HEK293 (cell line): ENCODE measurements around the gene RCN2.
"Not testable (repeated sequence)": the region's sequence is repeated elsewhere in the genome, so short reads cannot be mapped to it uniquely, and the experiment has no call there.

Experiments
- CTCF ChIA-PET: fragments of 350-600 bp; formaldehyde crosslinking; extraction: SDS; loops from one replicate; lab custom pipeline; 2021; ENCODE audit warnings: antibody characterized with exemption; lab: Yijun Ruan, JAX
- POLR2A ChIA-PET: fragments of 300-600 bp; formaldehyde crosslinking; extraction: SDS; loops from one replicate; lab custom pipeline; 2020; ENCODE audit warnings: antibody characterized with exemption, inconsistent platforms; lab: Yijun Ruan, JAX
- H3K27ac ChIP-seq: fragments of 200-500 bp; sonication (Bioruptor generic); 2 replicates; pipeline ENCODE4 v1.5.1; 2014; ENCODE audit warnings: low read depth, low read length, control low read depth, inconsistent platforms; ENCODE audit errors: extremely low read depth
- H3K36me3 ChIP-seq, 2 experiments: fragments of 200-500 bp in 1 of 2; sonication (Bioruptor generic) in 1 of 2; 1 replicate in 1 of 2; 2 replicates in 1 of 2; pipeline ENCODE4 v1.5.1; 2014 to 2017; ENCODE audit warnings: inconsistent platforms in 2 of 2, low read length in 2 of 2; ENCODE audit not compliant: control insufficient read depth in 2 of 2, insufficient read depth in 1 of 2
- H3K4me1 ChIP-seq: fragments of 200-500 bp; sonication (Bioruptor generic); 2 replicates; pipeline ENCODE4 v1.5.1; 2014; ENCODE audit warnings: mild to moderate bottlenecking, low read length, inconsistent platforms; ENCODE audit not compliant: control insufficient read depth, insufficient read depth
- H3K4me3 ChIP-seq: 2 replicates; pipeline ENCODE4 v1.5.1; 2011; ENCODE audit warnings: low read depth, mild to moderate bottlenecking, control low read depth, low read length, moderate library complexity
- H3K9me3 ChIP-seq: fragments of 200-500 bp; sonication (Bioruptor generic); 2 replicates; pipeline ENCODE4 v1.5.1; 2014; ENCODE audit warnings: low read depth, low read length, inconsistent platforms; ENCODE audit not compliant: control insufficient read depth, insufficient read depth
- GFI1B ChIP-seq: fragments of 450-650 bp; formaldehyde crosslinking; IDR thresholded peaks from 2 replicates; pipeline ENCODE4 v1.5.1; 2016; ENCODE audit warnings: missing biosample characterization, missing genetic modification characterization
- GLI4 ChIP-seq: fragments of 450-650 bp; formaldehyde crosslinking; IDR thresholded peaks from 2 replicates; pipeline ENCODE4 v1.5.1; 2016; ENCODE audit warnings: missing biosample characterization, missing genetic modification characterization
- HIC1 ChIP-seq: fragments of 450-650 bp; formaldehyde crosslinking; IDR thresholded peaks from 2 replicates; pipeline ENCODE4 v1.5.1; 2016; ENCODE audit warnings: missing biosample characterization, missing genetic modification characterization
- HOXA7 ChIP-seq: sonication (generic); formaldehyde crosslinking; IDR thresholded peaks from 2 replicates; pipeline ENCODE4 v1.8.1; 2022; ENCODE audit warnings: missing genetic modification reagents, borderline replicate concordance
- KLF8 ChIP-seq: fragments of 450-650 bp; formaldehyde crosslinking; IDR thresholded peaks from 2 replicates; pipeline ENCODE4 v1.5.1; 2016; ENCODE audit warnings: missing biosample characterization, missing genetic modification characterization
- PBX3 ChIP-seq: sonication (generic); formaldehyde crosslinking; IDR thresholded peaks from 2 replicates; pipeline ENCODE4 v1.8.1; 2022; ENCODE audit warnings: mild to moderate bottlenecking, moderate library complexity, missing genetic modification reagents
- RBAK ChIP-seq: fragments of 450-650 bp; formaldehyde crosslinking; IDR thresholded peaks from 2 replicates; pipeline ENCODE4 v1.5.1; 2016; ENCODE audit warnings: missing biosample characterization, missing genetic modification characterization
- SETDB1 ChIP-seq: IDR thresholded peaks from one replicate; pipeline ENCODE4 v1.6.1; 2017; ENCODE audit warnings: mild to moderate bottlenecking, low read length, moderate library complexity, mixed read lengths; ENCODE audit not compliant: insufficient read length
- SP3 ChIP-seq: fragments of 450-650 bp; formaldehyde crosslinking; IDR thresholded peaks from 2 replicates; pipeline ENCODE4 v1.5.1; 2016; ENCODE audit warnings: missing biosample characterization, missing genetic modification characterization
- ZBTB48 ChIP-seq: fragments of 450-650 bp; formaldehyde crosslinking; IDR thresholded peaks from 2 replicates; pipeline ENCODE4 v1.5.1; 2016; ENCODE audit warnings: missing biosample characterization, missing genetic modification characterization
- ZNF175 ChIP-seq: fragments of 450-650 bp; formaldehyde crosslinking; IDR thresholded peaks from 2 replicates; pipeline ENCODE4 v1.5.1; 2016; ENCODE audit warnings: missing biosample characterization, missing genetic modification characterization
- ZNF223 ChIP-seq: fragments of 450-650 bp; formaldehyde crosslinking; IDR thresholded peaks from 2 replicates; pipeline ENCODE4 v1.5.1; 2016; ENCODE audit warnings: missing biosample characterization, missing genetic modification characterization
- ZNF274 ChIP-seq, 2 experiments: fragments of 200-500 bp in 1 of 2; fragments of 450-650 bp in 1 of 2; sonication (Bioruptor generic) in 1 of 2; formaldehyde crosslinking in 1 of 2; IDR thresholded peaks; 2 replicates each; pipeline versions ENCODE4 v1.5.1 to v1.6.1; 2014 to 2016; ENCODE audit warnings: borderline replicate concordance in 1 of 2, inconsistent platforms in 1 of 2, low read length in 1 of 2, missing biosample characterization in 1 of 2, missing genetic modification characterization in 1 of 2
- ZNF341 ChIP-seq: fragments of 450-650 bp; formaldehyde crosslinking; IDR thresholded peaks from 2 replicates; pipeline ENCODE4; 2016; ENCODE audit warnings: low read depth, missing biosample characterization, missing genetic modification characterization
- ZNF398 ChIP-seq: fragments of 450-650 bp; formaldehyde crosslinking; IDR thresholded peaks from 2 replicates; pipeline ENCODE4 v1.5.1; 2017; ENCODE audit warnings: missing biosample characterization, missing genetic modification characterization
- ZNF501 ChIP-seq: fragments of 450-650 bp; formaldehyde crosslinking; IDR thresholded peaks from 2 replicates; pipeline ENCODE4 v1.5.1; 2016; ENCODE audit warnings: missing biosample characterization, missing genetic modification characterization
- ZNF600 ChIP-seq: fragments of 450-650 bp; formaldehyde crosslinking; IDR thresholded peaks from 2 replicates; pipeline ENCODE4 v1.5.1; 2016; ENCODE audit warnings: missing biosample characterization, missing genetic modification characterization
- ZNF701 ChIP-seq: fragments of 450-650 bp; formaldehyde crosslinking; IDR thresholded peaks from 2 replicates; pipeline ENCODE4 v1.5.1; 2016; ENCODE audit warnings: missing biosample characterization, missing genetic modification characterization
- ZNF830 ChIP-seq: fragments of 450-650 bp; IDR thresholded peaks from 2 replicates; pipeline ENCODE4 v1.5.0; 2018; ENCODE audit warnings: missing biosample characterization, missing genetic modification characterization, low read depth, mild to moderate bottlenecking, moderate library complexity
- TF ChIP-seq, protein P1 (sequence below): fragments of 450-650 bp; formaldehyde crosslinking; IDR thresholded peaks from 2 replicates; pipeline ENCODE4 v1.5.1; 2016; ENCODE audit warnings: missing biosample characterization, missing genetic modification characterization
- TF ChIP-seq, protein P2 (sequence below): fragments of 450-650 bp; formaldehyde crosslinking; IDR thresholded peaks from 2 replicates; pipeline ENCODE4 v1.5.1; 2016; ENCODE audit warnings: missing biosample characterization, missing genetic modification characterization, low read depth
- TF ChIP-seq, protein P3 (sequence below): fragments of 450-650 bp; formaldehyde crosslinking; IDR thresholded peaks from 2 replicates; pipeline ENCODE4 v1.5.1; 2016; ENCODE audit warnings: missing biosample characterization, missing genetic modification characterization

The RCN2 gene

DNA sequence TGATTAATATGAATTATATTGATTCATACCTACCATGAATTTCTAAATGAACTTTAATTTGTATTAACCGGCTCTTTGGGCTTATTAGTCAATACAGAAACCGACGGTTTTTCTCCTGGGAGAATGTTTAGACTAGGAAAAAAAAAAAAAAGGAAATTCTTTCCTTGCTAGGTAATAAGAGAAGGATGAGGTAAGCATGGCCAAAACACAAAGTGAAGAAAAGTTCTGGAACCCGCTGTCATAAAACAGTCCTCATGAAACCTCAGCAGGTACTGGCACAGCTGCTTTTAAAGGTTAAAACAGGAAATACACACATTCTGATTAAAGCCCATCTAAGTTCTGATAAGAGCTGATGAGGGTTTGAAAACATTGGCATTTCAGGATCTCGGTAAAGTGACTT lies 32.6 kb downstream of the RCN2 start (continued):
- TF ChIP-seq PBX3 (CRISPR knock-in tag) (no peak), KLF8 (tag by site-specific recombination) (no peak), ZNF830 (no peak), ZNF501 (tag by site-specific recombination) (no peak), SP3 (tag by site-specific recombination) (no peak), ZNF175 (tag by site-specific recombination) (no peak), ZNF398 (peak; percentile 43; the same call in 1 of the 2 replicates), ZNF274 (IDR thresholded peaks at IDR 0.05; ENCODE audit: low read length) (no peak), ZNF274 (tag by site-specific recombination; IDR thresholded peaks at IDR 0.05; ENCODE audit: borderline replicate concordance) (no peak), ZNF341 (no peak), RBAK (tag by site-specific recombination) (no peak), SETDB1 (no peak), HOXA7 (no peak), ZBTB48 (no peak), ZNF600 (tag by site-specific recombination) (peak; percentile 50; the same call in 1 of the 2 replicates), ZNF223 (tag by site-specific recombination) (no peak), ZNF701 (tag by site-specific recombination) (no peak)
- TF ChIP-seq, protein P1, sequence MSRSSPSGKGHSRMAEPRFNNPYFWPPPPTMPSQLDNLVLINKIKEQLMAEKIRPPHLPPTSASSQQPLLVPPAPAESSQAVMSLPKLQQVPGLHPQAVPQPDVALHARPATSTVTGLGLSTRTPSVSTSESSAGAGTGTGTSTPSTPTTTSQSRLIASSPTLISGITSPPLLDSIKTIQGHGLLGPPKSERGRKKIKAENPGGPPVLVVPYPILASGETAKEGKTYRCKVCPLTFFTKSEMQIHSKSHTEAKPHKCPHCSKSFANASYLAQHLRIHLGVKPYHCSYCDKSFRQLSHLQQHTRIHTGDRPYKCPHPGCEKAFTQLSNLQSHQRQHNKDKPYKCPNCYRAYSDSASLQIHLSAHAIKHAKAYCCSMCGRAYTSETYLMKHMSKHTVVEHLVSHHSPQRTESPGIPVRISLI (tag by site-specific recombination), result peak; percentile 81
- TF ChIP-seq, protein P2, sequence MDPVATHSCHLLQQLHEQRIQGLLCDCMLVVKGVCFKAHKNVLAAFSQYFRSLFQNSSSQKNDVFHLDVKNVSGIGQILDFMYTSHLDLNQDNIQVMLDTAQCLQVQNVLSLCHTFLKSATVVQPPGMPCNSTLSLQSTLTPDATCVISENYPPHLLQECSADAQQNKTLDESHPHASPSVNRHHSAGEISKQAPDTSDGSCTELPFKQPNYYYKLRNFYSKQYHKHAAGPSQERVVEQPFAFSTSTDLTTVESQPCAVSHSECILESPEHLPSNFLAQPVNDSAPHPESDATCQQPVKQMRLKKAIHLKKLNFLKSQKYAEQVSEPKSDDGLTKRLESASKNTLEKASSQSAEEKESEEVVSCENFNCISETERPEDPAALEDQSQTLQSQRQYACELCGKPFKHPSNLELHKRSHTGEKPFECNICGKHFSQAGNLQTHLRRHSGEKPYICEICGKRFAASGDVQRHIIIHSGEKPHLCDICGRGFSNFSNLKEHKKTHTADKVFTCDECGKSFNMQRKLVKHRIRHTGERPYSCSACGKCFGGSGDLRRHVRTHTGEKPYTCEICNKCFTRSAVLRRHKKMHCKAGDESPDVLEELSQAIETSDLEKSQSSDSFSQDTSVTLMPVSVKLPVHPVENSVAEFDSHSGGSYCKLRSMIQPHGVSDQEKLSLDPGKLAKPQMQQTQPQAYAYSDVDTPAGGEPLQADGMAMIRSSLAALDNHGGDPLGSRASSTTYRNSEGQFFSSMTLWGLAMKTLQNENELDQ, result no peak
- TF ChIP-seq, protein P3, sequence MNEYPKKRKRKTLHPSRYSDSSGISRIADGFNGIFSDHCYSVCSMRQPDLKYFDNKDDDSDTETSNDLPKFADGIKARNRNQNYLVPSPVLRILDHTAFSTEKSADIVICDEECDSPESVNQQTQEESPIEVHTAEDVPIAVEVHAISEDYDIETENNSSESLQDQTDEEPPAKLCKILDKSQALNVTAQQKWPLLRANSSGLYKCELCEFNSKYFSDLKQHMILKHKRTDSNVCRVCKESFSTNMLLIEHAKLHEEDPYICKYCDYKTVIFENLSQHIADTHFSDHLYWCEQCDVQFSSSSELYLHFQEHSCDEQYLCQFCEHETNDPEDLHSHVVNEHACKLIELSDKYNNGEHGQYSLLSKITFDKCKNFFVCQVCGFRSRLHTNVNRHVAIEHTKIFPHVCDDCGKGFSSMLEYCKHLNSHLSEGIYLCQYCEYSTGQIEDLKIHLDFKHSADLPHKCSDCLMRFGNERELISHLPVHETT, result no peak

GRCh38 chr15:76966051-76966450 lies 34.5 kb downstream of the RCN2 start:
- H3K27ac ChIP-seq, H3K4me3 ChIP-seq, H3K4me1 ChIP-seq, CTCF ChIA-PET, H3K9me3 ChIP-seq, H3K36me3 ChIP-seq, POLR2A ChIA-PET: not testable (repeated sequence)
- TF ChIP-seq GLI4 (tag by site-specific recombination) (0 out of 2 replicates have a peak, but pooled peaks have one; percentile 49), GFI1B (tag by site-specific recombination) (peak; percentile 60; the same call in 1 of the 2 replicates), HIC1 (tag by site-specific recombination) (0 out of 2 replicates have a peak, but pooled peaks have one; percentile 24)
